CD4-positive, alpha-beta T cell (primary cell): ENCODE results near the gene CNFN. TPM values are rescaled to one million over a fixed set of nuclear protein-coding genes. Genes with fewer than 3 reads are reported as not detected.

ENCODE experiments used
- microRNA-seq: library from miRNA; unstranded; fragments of <30 nt; microRNA quantifications from one replicate; pipeline ENCODE4 v1.2.0, GENCODE V29; 2021; ENCODE audit warnings: borderline microRNAs expressed, borderline replicate concordance
- total RNA-seq, 174 experiments: library from RNA in 2 of 174; stranded (reverse) in 2 of 174; gene quantifications; one replicate each; pipeline ENCODE4 v1.2.3 and lab custom pipeline; 2021 to 2026

CNFN gene
- total RNA-seq, 2 experiments from 2014 or later, result not detected

Small RNAs within 50 kb of the gene (microRNA-seq; reads per million reads assigned to microRNA genes)
- not detected for gene MIR8077

Other genes with a start within 250 kb of the CNFN start
- 100 to 1,000 TPM in 1 of 2 experiments, 10 to 100 TPM in 1; 96.5 to 103 TPM for gene DEDD2, start 172.6 kb downstream of the CNFN start, total RNA-seq
- 1 to 10 TPM; 5.0 to 6.2 TPM for gene ZNF526, start 170.0 kb downstream of the CNFN start, total RNA-seq
- gene GSK3A, start 147.7 kb downstream of the CNFN start, total RNA-seq, result 10 to 100 TPM; 13.6 to 13.9 TPM
- gene ERF, start 135.2 kb downstream of the CNFN start, total RNA-seq, result 100 to 1,000 TPM; 105 to 113 TPM
- gene CIC, start 121.0 kb downstream of the CNFN start, total RNA-seq, result 100 to 1,000 TPM; 114 to 119 TPM
- under 1 TPM in 1 of 2 experiments, not detected in 1; 0.16 TPM for gene PRR19, start 88.2 kb downstream of the CNFN start, total RNA-seq
- 10 to 100 TPM; 10.6 to 11.8 TPM for gene PAFAH1B3, start 87.7 kb downstream of the CNFN start, total RNA-seq
- not detected for gene TMEM145, start 77.0 kb downstream of the CNFN start, total RNA-seq
- 1 to 10 TPM; 4.1 to 4.2 TPM for gene MEGF8, start 64.7 kb downstream of the CNFN start, total RNA-seq
- gene LIPE, start 37.1 kb upstream of the CNFN start, total RNA-seq, result 1 to 10 TPM; 7.6 to 8.2 TPM
- gene CXCL17, start 52.6 kb upstream of the CNFN start, total RNA-seq, result not detected
- gene CEACAM1, start 138.2 kb upstream of the CNFN start, total RNA-seq, result 1 to 10 TPM; 1.2 to 2.0 TPM
- not detected for gene CEACAM8, start 204.6 kb upstream of the CNFN start, total RNA-seq